Thyroid gland (tissue), 4 donors: ENCODE measurements around the gene GDA. TPM values are rescaled to one million over a fixed set of nuclear protein-coding genes. Genes with fewer than 3 reads are reported as not detected.
"Not testable (repeated sequence)": the region's sequence is repeated elsewhere in the genome, so short reads cannot be mapped to it uniquely, and the experiment has no call there.

Experiments
- DNase-seq, 2 donors: peaks; one replicate each; pipeline ENCODE4 v3.0.0-alpha.2; 2019
- H3K27ac ChIP-seq, 3 donors: fragments of 200-600 bp; sonication (generic); 1 replicate in 2 of 3; 2 replicates in 1 of 3; pipeline ENCODE4 v1.5.1; 2016 to 2019; ENCODE audit warnings: mild to moderate bottlenecking in 1 of 3, moderate library complexity in 1 of 3
- H3K27me3 ChIP-seq: fragments of 200-600 bp; sonication (generic); one replicate; pipeline ENCODE4 v1.5.1; 2019
- H3K36me3 ChIP-seq, 2 donors: fragments of 200-600 bp; sonication (generic); one replicate each; pipeline ENCODE4 v1.5.1; 2016 to 2019
- H3K4me1 ChIP-seq, 2 donors: fragments of 200-600 bp; sonication (generic); one replicate each; pipeline ENCODE4 v1.5.1; 2017 to 2019
- H3K4me3 ChIP-seq, 3 donors: fragments of 200-600 bp; sonication (generic); replicated peaks in 1 of 3; 1 replicate in 2 of 3; 2 replicates in 1 of 3; pipeline ENCODE4 v1.5.1; 2016; ENCODE audit warnings: mild to moderate bottlenecking in 1 of 3
- H3K9me3 ChIP-seq: fragments of 200-600 bp; sonication (generic); one replicate; pipeline ENCODE4 v1.5.1; 2017
- CTCF ChIP-seq, 6 experiments: fragments of 200-600 bp in 3 of 6; fragments of 450-650 bp in 3 of 6; sonication (generic) in 3 of 6; IDR thresholded peaks; one replicate each; pipeline ENCODE4 v1.5.1; 2016 to 2019; ENCODE audit warnings: antibody characterized with exemption in 6 of 6, mild to moderate bottlenecking in 2 of 6, inconsistent platforms in 1 of 6, moderate library complexity in 1 of 6
- POLR2A ChIP-seq, 2 donors: fragments of 450-650 bp; IDR thresholded peaks; one replicate each; pipeline ENCODE4 v1.6.1; 2017; ENCODE audit warnings: antibody characterized with exemption in 2 of 2, mild to moderate bottlenecking in 2 of 2, moderate library complexity in 1 of 2
- WGBS, 2 donors: methylation state at CpG; one replicate each; pipeline ENCODE4 v1.1.5; 2017; 5-methylcytosine and 5-hydroxymethylcytosine counted together
- intact Hi-C: fragments of 100-400 bp; cut with DNase I; formaldehyde crosslinking; loops from one replicate; pipeline ENCODE4 v1.15.1; 2023
- total RNA-seq, 4 donors: library from RNA; depleted of rRNA; stranded (reverse); fragments of >200 nt; gene quantifications; one replicate each; pipeline ENCODE4 v1.2.3, GENCODE V29; 2016

The GDA gene
- total RNA-seq, 4 donors from 2014 or later = 0.78 TPM; not detected in 3

GRCh38 chr9:72276429-72276828 lies 127.2 kb downstream of the GDA start:
- TF ChIP-seq POLR2A (IDR thresholded peaks at IDR 0.05) (no peak), CTCF (IDR thresholded peaks at IDR 0.05) (no peak)
- WGBS, 2 donors = 84 to 91% methylated on average over 1 of the region's 1 CpG
- H3K27me3 ChIP-seq = no peaks in the 10 kb centered on the region

GRCh38 chr9:72278959-72279358 lies 129.7 kb downstream of the GDA start:
- Histone ChIP-seq H3K4me1 (no peaks in the 10 kb centered on the region), H3K27me3 (no peaks in the 10 kb centered on the region), H3K27ac (no peak overlapping the region), H3K36me3 (no peaks in the 10 kb centered on the region), H3K9me3 (no peaks in the 10 kb centered on the region), H3K4me3 (no peak overlapping the region)
- DNase-seq = no peak
- intact Hi-C loops = loop anchor here (5.0 kb wide), 1 partner anchor 543 kb away; no protein-coding TSS in a partner anchor
- TF ChIP-seq POLR2A (IDR thresholded peaks at IDR 0.05) = no peak
- 93 to 99% methylated on average over 2 of the region's 2 CpGs for WGBS, 2 donors

More at GRCh38 chr9:72276429-72276828, 127.2 kb downstream of the GDA start:
- no peak for DNase-seq
- Histone ChIP-seq H3K4me1 (no peaks in the 10 kb centered on the region), H3K36me3 (no peaks in the 10 kb centered on the region), H3K27ac (no peak overlapping the region), H3K4me3 (no peak overlapping the region), H3K9me3 (no peaks in the 10 kb centered on the region)
- intact Hi-C loops = loop anchor here (5.0 kb wide), 1 partner anchor 546 kb away; no protein-coding TSS in a partner anchor

DNA sequence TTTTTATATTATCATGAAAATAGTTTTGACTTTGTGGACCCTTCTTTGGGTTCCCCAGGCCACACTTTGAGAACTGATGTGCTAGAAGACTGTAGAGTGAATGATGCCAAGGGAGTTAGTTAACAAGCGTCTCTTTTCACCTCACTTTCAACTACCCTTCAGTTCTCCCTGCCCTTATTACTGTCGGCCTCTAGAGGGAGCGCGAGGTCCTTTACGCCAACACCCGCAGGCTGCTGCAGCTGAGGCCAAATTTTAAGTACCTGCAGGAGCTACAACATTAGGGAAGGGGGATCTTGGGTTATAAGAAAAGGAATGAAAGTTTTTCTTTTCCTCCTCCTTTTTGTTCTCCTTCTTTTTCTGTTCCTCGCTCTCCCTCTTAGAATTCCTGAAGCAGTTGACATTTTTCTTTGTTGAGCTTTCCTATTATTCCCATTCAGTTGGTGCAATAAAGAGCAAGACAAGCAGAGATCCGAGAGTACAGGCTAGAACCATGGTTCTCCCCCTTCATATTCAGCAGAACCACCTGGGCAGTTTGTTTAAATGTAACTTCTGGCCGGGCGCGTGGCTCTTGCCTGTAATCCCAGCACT lies 131.8 kb downstream of the GDA start:
- Histone ChIP-seq H3K36me3 (no peaks in the 10 kb centered on the region), H3K9me3 (no peaks in the 10 kb centered on the region), H3K4me1 (no peaks in the 10 kb centered on the region), H3K27me3 (no peaks in the 10 kb centered on the region), H3K4me3 (no peak overlapping the region), H3K27ac (no peak overlapping the region)
- peak; percentile 79 to 80 for DNase-seq
- intact Hi-C loops = no loop called here
- 25% methylated on average over 11 of the region's 11 CpGs for WGBS, 2 donors
- no peak for TF ChIP-seq POLR2A (IDR thresholded peaks at IDR 0.05)
- peak; percentile 77 to 92 (median 88) for TF ChIP-seq CTCF (IDR thresholded peaks at IDR 0.05)

DNA sequence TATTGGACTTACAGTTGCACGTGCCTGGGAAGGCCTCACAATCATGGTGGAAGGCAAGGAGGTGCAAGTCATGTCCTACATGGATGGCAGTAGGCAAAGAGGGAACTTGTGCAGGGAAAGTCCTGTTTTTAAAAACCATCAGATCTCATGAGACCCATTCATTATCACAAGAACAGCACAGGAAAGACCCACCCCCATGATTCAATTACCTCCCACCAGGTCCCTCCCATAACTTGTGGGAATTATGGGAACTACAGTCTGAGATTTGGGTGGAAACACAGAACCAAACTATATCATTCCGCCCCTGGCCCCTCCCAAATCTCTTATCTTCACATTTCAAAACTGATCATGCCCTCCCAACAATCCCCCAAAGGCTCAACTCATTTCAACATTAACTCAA lies 140.2 kb downstream of the GDA start:
- Histone ChIP-seq H3K36me3 (no peaks in the 10 kb centered on the region), H3K27me3 (no peaks in the 10 kb centered on the region), H3K4me3 (no peak overlapping the region), H3K4me1 (peaks cover 0 to 10% of the 10 kb centered on the region in 2 donors), H3K9me3 (no peaks in the 10 kb centered on the region), H3K27ac (no peak overlapping the region)
- WGBS, 2 donors = 88 to 92% methylated on average over 2 of the region's 2 CpGs
- intact Hi-C loops = no loop called here
- TF ChIP-seq CTCF (IDR thresholded peaks at IDR 0.05) = no peak
- no peak for TF ChIP-seq POLR2A (IDR thresholded peaks at IDR 0.05)
- no peak for DNase-seq

DNA sequence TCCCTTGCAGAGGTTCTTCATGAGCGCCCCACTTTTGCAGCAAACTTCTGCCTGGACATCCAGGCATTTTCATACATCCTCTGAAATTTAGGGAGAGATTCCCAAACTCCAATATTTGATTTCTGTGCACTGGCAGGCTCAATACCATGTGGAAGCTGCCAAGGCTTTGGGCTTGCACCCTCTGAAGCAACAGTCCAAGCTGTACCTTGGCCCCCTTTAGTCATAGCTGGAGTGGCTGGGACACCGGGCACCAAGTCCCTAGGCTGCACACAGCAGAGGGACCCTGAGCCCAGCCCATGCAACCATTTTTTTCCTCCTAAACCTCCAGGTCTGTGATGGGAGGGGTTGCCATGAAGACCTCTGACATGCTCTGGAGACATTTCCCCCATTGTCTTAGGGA lies 141.1 kb downstream of the GDA start:
- DNase-seq = no peak
- 86 to 100% methylated on average over 2 of the region's 2 CpGs for whole genome bisulfite sequencing, 2 donors
- Histone ChIP-seq H3K27me3 (no peaks in the 10 kb centered on the region), H3K36me3 (no peaks in the 10 kb centered on the region), H3K27ac (no peak overlapping the region), H3K9me3 (no peaks in the 10 kb centered on the region), H3K4me3 (no peak overlapping the region), H3K4me1 (peaks cover 0 to 10% of the 10 kb centered on the region in 2 donors)
- TF ChIP-seq POLR2A (IDR thresholded peaks at IDR 0.05) (no peak), CTCF (IDR thresholded peaks at IDR 0.05) (no peak)
- intact Hi-C loops = no loop called here

DNA sequence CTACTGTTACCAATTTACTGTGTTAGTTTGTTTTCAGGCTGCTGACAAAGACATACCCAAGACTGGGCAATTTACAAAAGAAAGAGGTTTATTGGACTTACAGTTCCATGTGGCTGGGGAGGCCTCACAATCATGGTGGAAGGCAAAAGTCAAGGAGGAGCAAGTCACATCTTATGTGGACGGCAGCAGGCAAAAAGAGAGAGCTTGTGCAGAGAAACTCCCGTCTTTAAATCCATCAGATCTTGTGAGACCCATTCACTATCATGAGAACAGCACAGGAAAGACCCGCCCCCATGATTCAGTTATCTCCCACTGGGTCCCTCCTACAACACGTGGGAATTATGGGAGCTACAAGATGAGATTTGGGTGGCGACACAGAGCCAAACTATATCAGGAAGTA lies 142.3 kb downstream of the GDA start:
- intact Hi-C loops, DNase-seq, H3K27me3 ChIP-seq, H3K9me3 ChIP-seq, H3K36me3 ChIP-seq, H3K4me3 ChIP-seq: not testable (repeated sequence)
- H3K4me1 ChIP-seq = peaks cover 0 to 12% of the 10 kb centered on the region in 2 donors
- 87 to 89% methylated on average over 5 of the region's 5 CpGs for WGBS, 2 donors
- peak overlapping the region in 2 of 3 donors; percentile 42 to 45 for H3K27ac ChIP-seq
